Hepatocyte (in vitro differentiated cells): ENCODE data around the gene PSAPL1.

Experiments
- CTCF ChIP-seq: fragments of 200-600 bp; sonication (generic); IDR thresholded peaks from 2 replicates; pipeline ENCODE4 v1.5.1; 2016; ENCODE audit warnings: antibody characterized with exemption, mild to moderate bottlenecking; ENCODE audit not compliant: poor library complexity
- EZH2 ChIP-seq: fragments of 200-600 bp; sonication (generic); IDR thresholded peaks from 2 replicates; pipeline ENCODE4 v1.6.1; 2016; ENCODE audit warnings: antibody characterized with exemption, mild to moderate bottlenecking, borderline replicate concordance

- TF ChIP-seq EZH2 = no peak
- TF ChIP-seq CTCF = no peak
Measured at GRCh38 chr4:7429069-7429416, 5.7 kb downstream of the PSAPL1 start.
